Measurements from ENCODE around the gene TBCEL. TPM values are rescaled to one million over a fixed set of nuclear protein-coding genes. Genes with fewer than 3 reads are reported as not detected.

Gene TBCEL
- total and polyA plus RNA-seq, 2 donors (not counting 3 experiments of a cell fraction or from before 2014, with no cell fraction given): 5.6 to 19.5 TPM

DNA sequence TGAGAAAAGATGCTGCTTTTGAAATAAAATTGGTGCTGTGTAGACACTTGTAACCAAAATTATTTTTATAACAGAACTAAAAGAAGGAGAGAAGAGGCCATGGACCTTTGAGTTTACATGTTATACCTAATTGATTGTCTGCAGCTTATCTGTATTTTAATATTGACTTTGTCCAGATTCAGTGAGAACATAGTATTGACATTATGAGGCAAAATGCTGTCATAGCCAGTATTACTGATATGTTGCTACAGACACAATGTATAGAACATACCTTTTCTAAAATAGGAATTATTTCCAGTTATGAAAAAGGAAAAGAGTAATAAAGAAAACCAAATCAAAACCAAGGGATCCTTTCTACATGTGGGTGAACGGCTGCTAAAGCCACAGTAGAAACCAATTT, 65.7 kb downstream of the TBCEL start:
- H2AFZ ChIP-seq (ENCODE audit: low read depth, low read length): no peak overlapping the region

GRCh38 chr11:121090145-121090721, 66.3 kb downstream of the TBCEL start:
- no peaks in the 10 kb centered on the region for H3K9me3 ChIP-seq (replicated peaks; ENCODE audit: control insufficient read depth, insufficient read depth, low read length)
- H3K36me3 ChIP-seq (ENCODE audit: control insufficient read depth in 2 of 2, extremely low read depth in 1 of 2, insufficient read depth in 2 of 2, low read length in 2 of 2): peaks cover 3 to 4% of the 10 kb centered on the region in 2 experiments
- dilution Hi-C loops (cut with MboI; ENCODE audit: extremely low pct_ligation_motif_present, low sequenced_read_pairs) (no loop called here), intact Hi-C loops (cut with micrococcal nuclease) (no loop called here)
- BruUV-seq (replicated peaks): no TSS peak
- H3K79me2 ChIP-seq (ENCODE audit: control insufficient read depth, insufficient read depth, low read length): no peaks in the 10 kb centered on the region
- DNase-seq (ENCODE audit: low read depth, low spot score) (no peak), FAIRE-seq (no peak)
- ChIA-PET POLR2A (no interaction called here), CTCF (interaction anchor here (0.8 kb wide), 1 partner anchor 105 kb away, joined by 3 read pairs; no protein-coding TSS in a partner anchor)
- no peaks in the 10 kb centered on the region for H3K4me1 ChIP-seq (ENCODE audit: control insufficient read depth, extremely low read depth, insufficient read depth, low read length)
- no peak overlapping the region for H3K27ac ChIP-seq (ENCODE audit: insufficient read depth, low read depth, low read length)
- no peak for TF ChIP-seq POLR2AphosphoS5 (IDR thresholded peaks at IDR 0.05; ENCODE audit: insufficient read depth, low read depth, low read length)
- no peak for TF ChIP-seq CTCF (IDR thresholded peaks at IDR 0.05; ENCODE audit: extremely low read depth in 1 of 2, insufficient read depth in 1 of 2, low read depth in 1 of 2, low read length in 2 of 2)
- no peak for TF ChIP-seq POLR2A (IDR thresholded peaks at IDR 0.05; ENCODE audit: low read depth, low read length)
- no peak for TF ChIP-seq EZH2 (IDR thresholded peaks at IDR 0.05; ENCODE audit: borderline replicate concordance, low read depth, low read length, severe bottlenecking)
- no peak for TF ChIP-seq MYC (IDR thresholded peaks at IDR 0.05; ENCODE audit: low read depth, low read length)
- TF ChIP-seq GATA2 (IDR thresholded peaks at IDR 0.05; ENCODE audit: insufficient read depth, insufficient read length, low read depth, low read length): no peak
- no peak for TF ChIP-seq FOS (IDR thresholded peaks at IDR 0.05; ENCODE audit: borderline replicate concordance, insufficient read depth, low read length)
- no peak for TF ChIP-seq JUN (IDR thresholded peaks at IDR 0.05; ENCODE audit: borderline replicate concordance, insufficient read depth, insufficient read length, low read depth)
- no peak for TF ChIP-seq MAX (IDR thresholded peaks at IDR 0.05; ENCODE audit: insufficient read depth, insufficient read length)
- no peak overlapping the region for H3K9ac ChIP-seq (replicated peaks; ENCODE audit: extremely low read depth, insufficient read depth, low read length)
- no peak overlapping the region for H3K4me2 ChIP-seq (ENCODE audit: insufficient read depth, low read length)
- no peak overlapping the region for H2AFZ ChIP-seq (ENCODE audit: low read depth, low read length)
- no peaks in the 10 kb centered on the region for H4K20me1 ChIP-seq (replicated peaks; ENCODE audit: control insufficient read depth, extremely low read depth, insufficient read depth, low read length)
- no peak overlapping the region for H3K4me3 ChIP-seq (replicated peaks in 1 of 3; ENCODE audit: insufficient read depth in 1 of 3, low read depth in 1 of 3, low read length in 3 of 3)
- H3K27me3 ChIP-seq (ENCODE audit: control insufficient read depth in 2 of 2, insufficient read depth in 2 of 2, low read length in 2 of 2): no peaks in the 10 kb centered on the region
- H3K9me1 ChIP-seq (replicated peaks; ENCODE audit: control insufficient read depth, extremely low read depth, insufficient read depth, low read length): peaks cover 2% of the 10 kb centered on the region

More for the DNA sequence above, 65.7 kb downstream of the TBCEL start:
- ChIA-PET CTCF (no interaction called here), POLR2A (no interaction called here)
- no peak overlapping the region for H3K9ac ChIP-seq (replicated peaks; ENCODE audit: extremely low read depth, insufficient read depth, low read length)
- no TSS peak for BruUV-seq (replicated peaks)
- dilution Hi-C loops (cut with MboI; ENCODE audit: extremely low pct_ligation_motif_present, low sequenced_read_pairs) (no loop called here), intact Hi-C loops (cut with micrococcal nuclease) (no loop called here)
- H3K36me3 ChIP-seq (ENCODE audit: control insufficient read depth in 2 of 2, extremely low read depth in 1 of 2, insufficient read depth in 2 of 2, low read length in 2 of 2): peaks cover 3 to 4% of the 10 kb centered on the region in 2 experiments
- no peaks in the 10 kb centered on the region for H3K27me3 ChIP-seq (ENCODE audit: control insufficient read depth in 2 of 2, insufficient read depth in 2 of 2, low read length in 2 of 2)
- no peak overlapping the region for H3K4me2 ChIP-seq (ENCODE audit: insufficient read depth, low read length)
- no peaks in the 10 kb centered on the region for H3K4me1 ChIP-seq (ENCODE audit: control insufficient read depth, extremely low read depth, insufficient read depth, low read length)
- peaks cover 2% of the 10 kb centered on the region for H3K9me1 ChIP-seq (replicated peaks; ENCODE audit: control insufficient read depth, extremely low read depth, insufficient read depth, low read length)
- H3K9me3 ChIP-seq (replicated peaks; ENCODE audit: control insufficient read depth, insufficient read depth, low read length): no peaks in the 10 kb centered on the region
- DNase-seq (ENCODE audit: low read depth, low spot score): no peak
- FAIRE-seq: no peak
- H3K27ac ChIP-seq (ENCODE audit: insufficient read depth, low read depth, low read length): no peak overlapping the region
- no peaks in the 10 kb centered on the region for H3K79me2 ChIP-seq (ENCODE audit: control insufficient read depth, insufficient read depth, low read length)
- H4K20me1 ChIP-seq (replicated peaks; ENCODE audit: control insufficient read depth, extremely low read depth, insufficient read depth, low read length): no peaks in the 10 kb centered on the region
- TF ChIP-seq POLR2AphosphoS5 (IDR thresholded peaks at IDR 0.05; ENCODE audit: insufficient read depth, low read depth, low read length) (no peak), MAX (IDR thresholded peaks at IDR 0.05; ENCODE audit: insufficient read depth, insufficient read length) (no peak), POLR2A (IDR thresholded peaks at IDR 0.05; ENCODE audit: low read depth, low read length) (no peak), JUN (IDR thresholded peaks at IDR 0.05; ENCODE audit: borderline replicate concordance, insufficient read depth, insufficient read length, low read depth) (no peak)
- no peak overlapping the region for H3K4me3 ChIP-seq (replicated peaks in 1 of 3; ENCODE audit: insufficient read depth in 1 of 3, low read depth in 1 of 3, low read length in 3 of 3)

All from endothelial cell of umbilical vein (primary cell).